Astrocyte of the cerebellum (primary cell): ENCODE measurements around the gene ZNF609.
A peak's percentile ranks its signal among the peaks of the same experiment; 100 is the strongest.

Source experiments
- DNase-seq: peaks from one replicate; pipeline ENCODE4 v3.0.0-alpha.2; 2011; ENCODE audit warnings: low read depth
- H3K4me3 ChIP-seq: 2 replicates; pipeline ENCODE4 v1.5.1; 2011; ENCODE audit warnings: mild to moderate bottlenecking, low read depth, low read length, moderate library complexity
- CTCF ChIP-seq: IDR thresholded peaks from 2 replicates; pipeline ENCODE4 v1.5.1; 2012; ENCODE audit warnings: low read length, low read depth, moderate library complexity, mild to moderate bottlenecking; ENCODE audit errors: missing control alignments
- in situ Hi-C: cut with HindIII; loops from 2 replicates; pipeline ENCODE4 v1.10.0; 2017; ENCODE audit warnings: low sequenced_read_pairs

Gene ZNF609

GRCh38 chr15:64460206-64460723 is at the start of gene ZNF609:
Gene ZNF609 (plus strand): TSS chr15:64460578. CDS start chr15:64499420, 38,842 bp downstream.
- in situ Hi-C loops = no loop called here
- peak within 1 kb of the TSS; percentile 62 for H3K4me3 ChIP-seq
- DNase-seq = peak; percentile 85
- no peak for TF ChIP-seq CTCF

- in situ Hi-C loops = no loop called here
- no peak for TF ChIP-seq CTCF
- no peak overlapping the region for H3K4me3 ChIP-seq
- no peak for DNase-seq
Observed at GRCh38 chr15:64412216-64412615, 48.2 kb upstream of the ZNF609 start.

- no peak overlapping the region for H3K4me3 ChIP-seq
- in situ Hi-C loops = no loop called here
- no peak for DNase-seq
- no peak for TF ChIP-seq CTCF
Observed at GRCh38 chr15:64422697-64423096, 37.7 kb upstream of the ZNF609 start.

- TF ChIP-seq CTCF = no peak
- in situ Hi-C loops = no loop called here
- no peak for DNase-seq
- no peak overlapping the region for H3K4me3 ChIP-seq
Observed at GRCh38 chr15:64423970-64424369, 36.4 kb upstream of the ZNF609 start.

- no peak for TF ChIP-seq CTCF
- DNase-seq = no peak
- no peak overlapping the region for H3K4me3 ChIP-seq
- in situ Hi-C loops = no loop called here
Observed at GRCh38 chr15:64425221-64425620, 35.2 kb upstream of the ZNF609 start.

GRCh38 chr15:64426845-64427465 is 33.4 kb upstream of the ZNF609 start:
- DNase-seq = peak; percentile 41
- in situ Hi-C loops = no loop called here
- TF ChIP-seq CTCF = no peak
- no peak overlapping the region for H3K4me3 ChIP-seq
